G401.6 (cell line): Measurements from ENCODE around the gene TLR1.
"Not testable (repeated sequence)": the region's sequence is repeated elsewhere in the genome, so short reads cannot be mapped to it uniquely, and the experiment has no call there.

Source experiments
- FAIRE-seq: peaks from 2 replicates; lab custom pipeline; 2012; peaks lifted over from hg19 to GRCh38; lab: Jason Lieb, UNC

Gene TLR1

DNA sequence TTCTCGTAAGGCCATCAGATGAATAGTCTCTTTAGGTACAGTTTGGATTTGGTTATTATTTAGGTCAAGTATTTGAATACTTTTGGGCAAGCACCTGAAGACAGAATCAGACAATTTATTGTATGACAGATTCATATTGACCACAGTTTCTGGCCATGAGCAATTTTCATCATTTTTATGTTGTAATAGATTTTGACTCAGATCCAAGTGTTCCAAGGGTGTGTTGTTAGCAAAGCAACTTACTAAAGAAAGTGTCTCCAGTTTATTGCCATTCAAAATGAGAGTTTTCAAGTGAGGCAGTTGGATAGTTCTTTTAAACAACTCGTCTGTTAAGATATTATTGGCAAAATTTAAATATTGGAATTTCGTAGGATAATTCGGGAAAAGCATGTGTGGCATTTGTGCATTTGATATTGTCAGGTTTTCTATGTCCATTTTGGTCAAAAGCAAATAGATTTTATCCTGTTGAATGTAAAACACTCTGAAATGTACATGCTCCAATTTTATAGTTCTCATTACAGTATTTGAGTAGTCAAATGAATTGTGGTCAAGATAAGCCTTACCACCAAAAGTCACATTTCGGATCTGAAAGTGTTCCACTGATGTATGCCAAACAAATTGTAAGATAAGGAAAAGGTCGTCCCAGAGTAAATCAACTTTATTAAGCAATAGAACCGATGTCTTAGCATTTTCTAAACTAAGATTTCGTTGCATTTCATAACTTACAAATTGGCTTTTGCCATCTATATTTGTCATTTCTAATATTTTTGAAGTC is 30.2 kb downstream of the TLR1 start:
- no peak for FAIRE-seq

DNA sequence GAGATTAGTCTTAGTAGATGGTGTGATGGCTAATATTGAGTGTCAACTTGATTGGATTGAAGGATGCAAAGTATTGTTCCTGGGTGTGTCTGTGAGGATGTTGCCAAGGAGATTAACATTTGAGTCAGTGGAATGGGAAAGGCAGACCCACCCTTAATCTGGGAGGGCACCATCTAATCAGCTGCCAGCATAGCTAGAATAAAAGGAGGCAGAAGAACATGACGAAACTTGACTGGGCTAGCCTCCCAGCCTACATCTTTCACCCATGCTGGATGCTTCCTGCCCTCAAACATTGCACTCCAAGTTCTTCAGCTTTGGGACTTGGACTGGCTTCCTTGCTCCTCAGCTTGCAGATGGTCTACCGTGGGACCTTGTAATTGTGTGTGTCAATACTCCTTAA is 34.3 kb downstream of the TLR1 start:
- not testable (repeated sequence) for FAIRE-seq

GRCh38 chr4:38769857-38770256 is 34.7 kb downstream of the TLR1 start:
- no peak for FAIRE-seq

GRCh38 chr4:38769441-38769840 is 35.1 kb downstream of the TLR1 start:
- FAIRE-seq, result no peak

GRCh38 chr4:38768968-38769394 is 35.6 kb downstream of the TLR1 start:
- FAIRE-seq, result no peak

- not testable (repeated sequence) for FAIRE-seq
Measured at GRCh38 chr4:38766940-38767339, 37.7 kb downstream of the TLR1 start.

- no peak for FAIRE-seq
Measured at GRCh38 chr4:38765382-38765781, 39.2 kb downstream of the TLR1 start.

- FAIRE-seq, result no peak
Measured at GRCh38 chr4:38764277-38764676, 40.3 kb downstream of the TLR1 start.

- FAIRE-seq, result no peak
Measured at GRCh38 chr4:38762560-38762959, 42.0 kb downstream of the TLR1 start.

GRCh38 chr4:38759790-38760122 is 44.8 kb downstream of the TLR1 start:
- no peak for FAIRE-seq

- FAIRE-seq, result peak; percentile 94
Measured at GRCh38 chr4:38759113-38759789, 45.3 kb downstream of the TLR1 start.

DNA sequence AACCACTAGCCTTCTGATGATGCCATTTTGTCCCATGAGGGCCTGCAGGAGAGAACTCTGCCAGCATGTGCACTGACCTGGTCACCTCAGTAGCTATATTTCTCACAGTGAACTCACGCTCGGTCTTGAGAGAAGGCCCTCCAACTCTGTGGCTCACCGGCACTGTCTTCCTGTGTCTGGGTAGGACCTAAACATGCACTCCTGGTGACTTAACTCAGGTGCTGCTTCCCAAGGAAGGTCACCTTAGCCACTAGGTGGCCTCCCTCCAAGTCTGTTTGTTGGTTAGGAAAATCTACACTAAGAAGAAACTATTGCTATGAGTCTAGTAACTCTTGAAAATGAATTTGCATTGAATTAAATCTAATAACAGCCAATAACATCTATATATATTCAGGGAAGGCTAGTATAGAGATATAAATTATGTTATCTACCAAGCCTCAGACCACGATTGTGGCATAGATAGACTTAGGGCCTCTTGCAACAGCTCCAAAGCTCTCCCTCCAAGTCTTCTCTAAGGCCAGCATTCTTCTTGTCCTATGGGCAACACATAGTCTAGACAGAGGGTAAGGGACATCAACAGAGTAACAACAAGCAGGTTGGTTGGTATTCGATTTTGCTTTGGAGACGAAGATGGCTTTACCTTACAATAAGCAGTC is 46.5 kb downstream of the TLR1 start:
- FAIRE-seq, result no peak

DNA sequence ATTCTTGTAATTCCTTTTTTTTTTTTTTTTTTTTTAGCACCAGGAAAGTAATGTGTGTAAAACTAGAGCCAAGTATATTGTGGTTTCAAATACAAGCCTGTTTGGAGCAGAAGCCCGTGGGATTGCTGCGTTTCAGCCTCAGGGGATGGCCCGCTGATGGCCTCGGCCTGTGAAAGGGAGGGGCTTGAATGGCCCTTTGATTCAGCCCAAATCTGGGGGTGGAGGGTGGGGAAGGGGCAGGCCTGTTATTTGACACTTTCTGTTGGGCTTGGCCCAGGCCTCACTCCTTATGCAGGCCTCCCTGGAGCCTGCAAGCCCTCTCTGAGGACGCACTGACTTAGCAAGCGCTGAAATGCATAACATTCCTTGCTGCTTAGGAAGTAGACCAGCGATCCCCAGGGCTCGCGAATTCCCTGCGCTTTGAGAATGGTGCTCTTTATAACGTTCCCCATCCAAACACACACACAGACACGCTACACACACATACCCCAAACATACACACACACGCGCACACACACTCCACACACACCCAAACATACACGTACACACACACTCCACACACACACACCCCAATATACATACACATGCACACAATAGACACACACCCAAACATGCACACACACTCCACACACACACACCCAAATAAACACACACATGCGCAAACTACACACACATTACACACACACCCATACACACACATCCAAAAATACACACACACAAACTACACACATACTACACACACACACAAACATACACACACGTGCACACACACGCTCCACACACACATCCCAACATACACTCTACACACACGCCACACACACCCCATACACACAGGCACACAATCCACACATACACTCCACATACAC is 51.4 kb downstream of the TLR1 start:
- FAIRE-seq, result peak; percentile 76

DNA sequence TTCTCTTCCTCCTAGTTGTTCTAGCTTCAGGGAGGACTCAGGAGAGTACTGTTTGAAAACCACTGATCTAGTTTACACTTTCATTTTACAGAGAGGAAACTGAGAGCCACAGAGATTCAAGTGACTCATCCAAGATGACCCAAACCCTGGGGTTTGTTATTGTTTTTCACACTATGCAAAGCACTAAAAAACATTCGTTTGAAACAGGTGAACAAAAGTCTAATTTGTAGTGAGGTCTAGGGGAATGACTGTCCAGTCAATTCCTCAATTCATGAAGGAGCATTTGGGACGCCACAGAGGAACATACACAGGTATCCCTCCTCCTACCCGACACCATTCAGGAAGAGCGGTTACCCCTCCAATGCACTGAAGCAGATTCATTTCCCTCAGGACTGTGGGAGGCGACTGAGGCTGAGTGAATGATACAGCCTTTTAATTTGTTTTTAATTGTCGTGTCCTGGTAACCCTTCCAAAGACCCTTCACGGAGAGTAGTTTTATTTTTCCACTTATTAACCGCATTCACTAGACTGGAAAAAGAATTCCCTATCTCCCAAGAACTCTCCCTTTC is 52.1 kb downstream of the TLR1 start:
- FAIRE-seq, result no peak

GRCh38 chr4:38751341-38752010 is 53.1 kb downstream of the TLR1 start:
- no peak for FAIRE-seq

- no peak for FAIRE-seq
Measured at GRCh38 chr4:38749336-38749735, 55.3 kb downstream of the TLR1 start.

- FAIRE-seq, result no peak
Measured at GRCh38 chr4:38747629-38748028, 57.0 kb downstream of the TLR1 start.
